Measurements from ENCODE around the gene RALGAPA1.

DNA sequence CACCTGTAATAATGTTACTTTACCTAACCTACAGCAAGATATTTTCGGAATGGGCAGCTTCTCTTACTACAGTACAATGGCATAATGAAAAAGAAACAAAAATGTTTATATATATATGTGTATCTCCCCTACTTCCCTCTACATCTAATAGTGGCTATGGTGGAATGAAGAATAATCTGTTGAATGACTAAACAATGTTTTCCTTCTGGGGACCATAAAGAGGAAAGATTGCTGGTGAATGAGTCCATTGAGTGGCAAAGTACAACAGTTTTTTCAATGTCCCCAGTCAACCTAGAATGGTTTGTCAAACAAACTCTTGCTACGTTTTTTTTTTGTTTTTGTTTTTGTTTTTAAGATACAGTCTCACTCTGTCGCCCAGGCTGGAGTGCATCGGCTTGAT, 47.2 kb downstream of the RALGAPA1 start:
- TF ChIP-seq, protein P1, sequence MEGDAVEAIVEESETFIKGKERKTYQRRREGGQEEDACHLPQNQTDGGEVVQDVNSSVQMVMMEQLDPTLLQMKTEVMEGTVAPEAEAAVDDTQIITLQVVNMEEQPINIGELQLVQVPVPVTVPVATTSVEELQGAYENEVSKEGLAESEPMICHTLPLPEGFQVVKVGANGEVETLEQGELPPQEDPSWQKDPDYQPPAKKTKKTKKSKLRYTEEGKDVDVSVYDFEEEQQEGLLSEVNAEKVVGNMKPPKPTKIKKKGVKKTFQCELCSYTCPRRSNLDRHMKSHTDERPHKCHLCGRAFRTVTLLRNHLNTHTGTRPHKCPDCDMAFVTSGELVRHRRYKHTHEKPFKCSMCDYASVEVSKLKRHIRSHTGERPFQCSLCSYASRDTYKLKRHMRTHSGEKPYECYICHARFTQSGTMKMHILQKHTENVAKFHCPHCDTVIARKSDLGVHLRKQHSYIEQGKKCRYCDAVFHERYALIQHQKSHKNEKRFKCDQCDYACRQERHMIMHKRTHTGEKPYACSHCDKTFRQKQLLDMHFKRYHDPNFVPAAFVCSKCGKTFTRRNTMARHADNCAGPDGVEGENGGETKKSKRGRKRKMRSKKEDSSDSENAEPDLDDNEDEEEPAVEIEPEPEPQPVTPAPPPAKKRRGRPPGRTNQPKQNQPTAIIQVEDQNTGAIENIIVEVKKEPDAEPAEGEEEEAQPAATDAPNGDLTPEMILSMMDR (IDR thresholded peaks at IDR 0.05; ENCODE audit: low read depth, low read length, missing input control), result no peak
- TF ChIP-seq RXRA (IDR thresholded peaks at IDR 0.05) (no peak), SP1 (IDR thresholded peaks at IDR 0.05) (no peak), YY1 (IDR thresholded peaks at IDR 0.05) (no peak)
